ENCODE results near the gene STAG3. TPM values are rescaled to one million over a fixed set of nuclear protein-coding genes. Genes with fewer than 3 reads are reported as not detected.
"Not testable (repeated sequence)": the region's sequence is repeated elsewhere in the genome, so short reads cannot be mapped to it uniquely, and the experiment has no call there.

Gene STAG3
- total RNA-seq, 1 experiment from 2014 or later = 22.1 TPM

- Histone ChIP-seq H3K9me2 (replicated peaks; ENCODE audit: insufficient read depth, low read length) (no peaks in the 10 kb centered on the region), H3K4me2 (ENCODE audit: low read depth, low read length, poor library complexity, severe bottlenecking) (no peak overlapping the region), H3K4me1 (ENCODE audit: low read length) (peaks cover 28% of the 10 kb centered on the region), H3K4me3 (ENCODE audit: low read length) (no peak overlapping the region), H2AFZ (ENCODE audit: low read length) (no peak overlapping the region), H3K9me3 (ENCODE audit: low read length) (no peaks in the 10 kb centered on the region), H4K20me1 (ENCODE audit: insufficient read depth, low read depth, low read length) (no peaks in the 10 kb centered on the region), H3K36me3 (ENCODE audit: insufficient read depth, low read length) (no peaks in the 10 kb centered on the region), H3K27me3 (ENCODE audit: low read length) (no peaks in the 10 kb centered on the region), H3K27ac (ENCODE audit: low read length) (no peak overlapping the region), H3K9ac (ENCODE audit: low read length) (no peak overlapping the region), H3K79me2 (ENCODE audit: low read length) (no peaks in the 10 kb centered on the region)
- no peak for DNase-seq
Observed at GRCh38 chr7:100222445-100223132, 44.9 kb downstream of the STAG3 start.

- not testable (repeated sequence) for DNase-seq; H2AFZ ChIP-seq (ENCODE audit: low read length); H3K9me2 ChIP-seq (replicated peaks; ENCODE audit: insufficient read depth, low read length); H3K79me2 ChIP-seq (ENCODE audit: low read length); H3K9me3 ChIP-seq (ENCODE audit: low read length); H3K4me2 ChIP-seq (ENCODE audit: low read depth, low read length, poor library complexity, severe bottlenecking); H3K27ac ChIP-seq (ENCODE audit: low read length); H4K20me1 ChIP-seq (ENCODE audit: insufficient read depth, low read depth, low read length); H3K36me3 ChIP-seq (ENCODE audit: insufficient read depth, low read length); H3K27me3 ChIP-seq (ENCODE audit: low read length); H3K9ac ChIP-seq (ENCODE audit: low read length); H3K4me3 ChIP-seq (ENCODE audit: low read length)
- H3K4me1 ChIP-seq (ENCODE audit: low read length) = peaks cover 28% of the 10 kb centered on the region
Observed at GRCh38 chr7:100223376-100223927, 45.7 kb downstream of the STAG3 start.

- H3K4me1 ChIP-seq (ENCODE audit: low read length) = peaks cover 21% of the 10 kb centered on the region
- H3K4me2 ChIP-seq (ENCODE audit: low read depth, low read length, poor library complexity, severe bottlenecking); DNase-seq; H4K20me1 ChIP-seq (ENCODE audit: insufficient read depth, low read depth, low read length); H3K9me2 ChIP-seq (replicated peaks; ENCODE audit: insufficient read depth, low read length); H3K9ac ChIP-seq (ENCODE audit: low read length); H3K27ac ChIP-seq (ENCODE audit: low read length); H3K79me2 ChIP-seq (ENCODE audit: low read length); H3K27me3 ChIP-seq (ENCODE audit: low read length); H3K9me3 ChIP-seq (ENCODE audit: low read length); H2AFZ ChIP-seq (ENCODE audit: low read length); H3K36me3 ChIP-seq (ENCODE audit: insufficient read depth, low read length); H3K4me3 ChIP-seq (ENCODE audit: low read length): not testable (repeated sequence)
Observed at GRCh38 chr7:100224891-100225290, 47.2 kb downstream of the STAG3 start.

- DNase-seq; H3K36me3 ChIP-seq (ENCODE audit: insufficient read depth, low read length); H3K9me3 ChIP-seq (ENCODE audit: low read length); H3K4me2 ChIP-seq (ENCODE audit: low read depth, low read length, poor library complexity, severe bottlenecking); H2AFZ ChIP-seq (ENCODE audit: low read length); H3K9me2 ChIP-seq (replicated peaks; ENCODE audit: insufficient read depth, low read length); H3K27me3 ChIP-seq (ENCODE audit: low read length); H3K9ac ChIP-seq (ENCODE audit: low read length); H3K4me3 ChIP-seq (ENCODE audit: low read length); H3K27ac ChIP-seq (ENCODE audit: low read length); H4K20me1 ChIP-seq (ENCODE audit: insufficient read depth, low read depth, low read length); H3K4me1 ChIP-seq (ENCODE audit: low read length); H3K79me2 ChIP-seq (ENCODE audit: low read length): not testable (repeated sequence)
Observed at GRCh38 chr7:100234660-100235317, 57.1 kb downstream of the STAG3 start.

GRCh38 chr7:100239975-100240374 lies 62.3 kb downstream of the STAG3 start:
- H3K4me1 ChIP-seq (ENCODE audit: low read length); H3K9me2 ChIP-seq (replicated peaks; ENCODE audit: insufficient read depth, low read length); H3K27ac ChIP-seq (ENCODE audit: low read length); H3K79me2 ChIP-seq (ENCODE audit: low read length); H4K20me1 ChIP-seq (ENCODE audit: insufficient read depth, low read depth, low read length); H3K36me3 ChIP-seq (ENCODE audit: insufficient read depth, low read length); H3K4me3 ChIP-seq (ENCODE audit: low read length); H2AFZ ChIP-seq (ENCODE audit: low read length); H3K27me3 ChIP-seq (ENCODE audit: low read length); H3K4me2 ChIP-seq (ENCODE audit: low read depth, low read length, poor library complexity, severe bottlenecking); H3K9ac ChIP-seq (ENCODE audit: low read length); H3K9me3 ChIP-seq (ENCODE audit: low read length); DNase-seq: not testable (repeated sequence)

GRCh38 chr7:100243385-100243784 lies 65.7 kb downstream of the STAG3 start:
- H2AFZ ChIP-seq (ENCODE audit: low read length); DNase-seq; H3K79me2 ChIP-seq (ENCODE audit: low read length); H4K20me1 ChIP-seq (ENCODE audit: insufficient read depth, low read depth, low read length); H3K9ac ChIP-seq (ENCODE audit: low read length); H3K27me3 ChIP-seq (ENCODE audit: low read length); H3K36me3 ChIP-seq (ENCODE audit: insufficient read depth, low read length); H3K9me2 ChIP-seq (replicated peaks; ENCODE audit: insufficient read depth, low read length); H3K9me3 ChIP-seq (ENCODE audit: low read length); H3K4me3 ChIP-seq (ENCODE audit: low read length); H3K4me1 ChIP-seq (ENCODE audit: low read length); H3K4me2 ChIP-seq (ENCODE audit: low read depth, low read length, poor library complexity, severe bottlenecking); H3K27ac ChIP-seq (ENCODE audit: low read length): not testable (repeated sequence)

- not testable (repeated sequence) for H3K4me2 ChIP-seq (ENCODE audit: low read depth, low read length, poor library complexity, severe bottlenecking); H2AFZ ChIP-seq (ENCODE audit: low read length); H3K4me1 ChIP-seq (ENCODE audit: low read length); H3K9ac ChIP-seq (ENCODE audit: low read length); H3K9me2 ChIP-seq (replicated peaks; ENCODE audit: insufficient read depth, low read length); H4K20me1 ChIP-seq (ENCODE audit: insufficient read depth, low read depth, low read length); DNase-seq; H3K27ac ChIP-seq (ENCODE audit: low read length); H3K27me3 ChIP-seq (ENCODE audit: low read length); H3K79me2 ChIP-seq (ENCODE audit: low read length); H3K9me3 ChIP-seq (ENCODE audit: low read length); H3K4me3 ChIP-seq (ENCODE audit: low read length); H3K36me3 ChIP-seq (ENCODE audit: insufficient read depth, low read length)
Observed at GRCh38 chr7:100244988-100245605, 67.4 kb downstream of the STAG3 start.

- not testable (repeated sequence) for H3K79me2 ChIP-seq (ENCODE audit: low read length); H3K4me2 ChIP-seq (ENCODE audit: low read depth, low read length, poor library complexity, severe bottlenecking); H3K36me3 ChIP-seq (ENCODE audit: insufficient read depth, low read length); DNase-seq; H3K27ac ChIP-seq (ENCODE audit: low read length); H3K27me3 ChIP-seq (ENCODE audit: low read length); H3K9ac ChIP-seq (ENCODE audit: low read length); H2AFZ ChIP-seq (ENCODE audit: low read length); H3K9me2 ChIP-seq (replicated peaks; ENCODE audit: insufficient read depth, low read length); H3K4me1 ChIP-seq (ENCODE audit: low read length); H3K9me3 ChIP-seq (ENCODE audit: low read length); H4K20me1 ChIP-seq (ENCODE audit: insufficient read depth, low read depth, low read length); H3K4me3 ChIP-seq (ENCODE audit: low read length)
Observed at GRCh38 chr7:100246121-100246864, 68.6 kb downstream of the STAG3 start.

All from Karpas-422 (cell line).